NCI-H187 treated with DMSO at 0.1 percent for 48 hours (cell line): ENCODE data around the gene KLF18.
"Not testable (repeated sequence)": the region's sequence is repeated elsewhere in the genome, so short reads cannot be mapped to it uniquely, and the experiment has no call there.

Source experiments
- DNase-seq: peaks from one replicate; lab custom pipeline; 2025; lab: John Stamatoyannopoulos, UW

KLF18 gene

DNA sequence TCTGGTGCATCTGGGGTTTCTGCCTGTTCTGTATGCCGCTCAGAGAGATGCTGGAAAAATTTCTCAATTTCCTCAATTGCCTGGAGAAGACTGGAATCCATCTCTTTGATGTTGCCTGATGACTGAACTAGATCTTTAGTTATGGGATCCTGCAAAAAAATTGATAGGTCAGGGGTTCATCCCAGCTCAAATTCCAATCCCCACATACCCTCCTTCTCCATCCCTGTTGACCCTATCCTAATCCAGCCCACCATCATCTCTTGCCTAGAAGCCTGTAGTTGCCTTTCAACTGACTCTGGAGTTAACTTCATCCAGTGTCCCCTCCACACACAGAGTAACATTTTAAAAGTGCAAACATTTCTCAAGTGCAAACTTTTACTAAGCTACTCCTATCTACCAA is at the start of gene KLF18:
Gene KLF18 (minus strand): TSS at position 101 of the 400 bp plus-strand sequence. CDS start 0 bp downstream, at position 101.
- no peak for DNase-seq

DNA sequence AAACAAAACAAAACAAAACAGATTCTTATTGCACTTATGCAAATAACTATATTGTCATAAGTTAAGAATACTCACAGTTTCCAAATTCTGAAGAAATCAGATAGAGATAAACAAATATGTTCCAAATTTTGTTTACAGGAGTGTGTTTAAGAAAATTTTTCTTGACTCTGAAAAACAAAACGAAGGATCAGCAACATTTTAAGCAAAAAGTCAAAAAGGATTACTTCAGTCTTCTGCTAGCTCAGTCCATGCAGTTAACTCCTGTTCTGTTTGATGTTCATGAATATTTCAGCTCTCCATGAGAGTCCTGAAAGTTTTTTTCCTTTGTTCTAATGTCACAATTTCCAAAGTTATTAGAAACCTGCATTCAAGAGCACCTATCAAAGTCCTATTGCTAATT is 33.2 kb upstream of the KLF18 start:
- no peak for DNase-seq

DNA sequence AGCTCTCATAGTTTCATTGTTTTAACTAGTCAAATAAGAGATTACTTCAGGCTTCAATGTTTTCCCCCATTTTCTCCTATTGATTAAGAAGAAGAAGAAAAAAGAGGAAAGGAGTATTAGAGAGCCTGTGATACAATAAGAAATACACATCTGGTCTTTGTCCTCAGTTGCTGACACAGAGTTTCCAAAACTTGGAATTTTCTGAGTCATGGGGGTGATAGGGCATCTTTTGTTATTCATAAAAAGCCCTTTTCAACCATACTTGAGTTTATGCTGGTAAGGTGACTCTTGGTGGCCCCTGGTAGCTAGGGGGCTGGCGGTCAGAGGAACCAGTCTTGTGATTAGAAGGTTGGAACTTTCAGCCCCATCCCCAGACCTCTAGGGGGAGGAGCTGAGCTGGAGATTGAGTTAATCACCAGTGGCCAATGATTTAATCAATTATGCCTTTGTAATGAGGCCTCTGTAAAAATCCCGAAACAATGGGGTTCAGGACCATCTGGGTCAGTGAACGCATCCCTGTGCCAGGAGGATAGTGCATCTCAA is 28.9 kb upstream of the KLF18 start:
- no peak for DNase-seq

DNA sequence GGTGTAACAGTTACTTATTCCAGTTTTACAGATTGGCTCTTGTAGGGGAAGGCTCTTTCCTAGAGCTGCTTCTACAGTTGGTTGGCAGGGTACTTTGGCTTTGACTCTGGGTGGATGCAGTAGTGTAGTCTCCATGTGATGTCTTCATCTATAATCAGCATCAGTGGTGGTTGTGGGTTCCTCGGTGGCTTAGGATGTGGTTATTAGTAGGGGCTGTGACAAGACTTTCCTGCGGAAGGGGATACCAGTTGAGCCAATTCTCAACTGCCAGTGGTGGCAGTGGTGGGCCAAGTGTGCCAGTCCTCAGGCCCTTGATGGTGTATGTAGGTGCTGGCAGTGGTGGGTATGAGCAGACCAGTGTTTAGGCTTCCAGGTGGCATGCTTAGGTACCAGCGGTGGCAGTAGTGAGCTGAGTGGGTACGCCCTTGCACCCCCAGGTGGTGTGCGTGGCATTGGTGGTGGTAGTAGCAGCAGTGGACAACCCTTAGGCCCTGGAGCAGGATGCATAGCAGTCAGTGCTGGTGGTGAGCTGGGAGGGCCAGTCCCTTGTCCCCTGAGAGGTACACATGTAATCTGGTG is 27.2 kb upstream of the KLF18 start:
- no peak for DNase-seq

DNA sequence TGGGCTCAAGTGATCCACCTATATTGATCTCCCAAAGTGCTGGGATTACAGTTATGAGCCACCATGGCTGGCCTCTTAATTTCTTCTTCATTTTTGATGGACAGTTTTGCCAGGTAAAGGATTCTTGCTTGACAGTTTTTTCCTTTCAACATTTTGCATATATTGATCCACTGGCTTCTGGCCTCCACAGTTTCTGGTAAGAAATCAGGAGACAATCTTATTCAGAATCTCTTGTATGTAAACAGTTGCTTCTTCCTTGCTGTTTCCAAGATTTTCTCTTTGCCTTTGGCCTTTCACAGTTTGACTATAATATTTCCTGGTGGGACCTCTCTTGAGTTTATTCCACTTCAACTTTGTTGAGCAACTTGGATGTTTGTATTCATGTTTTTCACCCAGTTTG is 20.1 kb upstream of the KLF18 start:
- DNase-seq, result no peak

DNA sequence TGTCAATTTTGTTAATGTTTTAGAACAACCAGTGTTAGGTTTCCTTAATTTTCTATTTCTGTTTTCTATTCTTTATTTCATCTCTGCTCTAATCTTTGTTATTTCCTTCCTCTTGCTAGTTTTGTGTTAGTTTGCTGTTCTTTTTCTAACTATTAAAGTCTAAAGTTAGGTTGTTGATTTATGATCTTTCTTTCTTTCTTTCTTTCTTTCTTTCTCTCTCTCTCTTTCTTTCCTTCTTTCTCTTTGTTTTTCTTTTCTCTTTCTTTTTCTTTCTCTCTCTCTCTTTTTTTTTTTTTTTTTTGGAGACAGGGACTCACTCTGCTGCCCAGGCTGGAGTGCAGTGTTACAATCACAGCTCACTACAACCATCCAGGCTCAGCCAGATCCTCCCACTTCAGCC is 17.4 kb upstream of the KLF18 start:
- DNase-seq, result no peak

DNA sequence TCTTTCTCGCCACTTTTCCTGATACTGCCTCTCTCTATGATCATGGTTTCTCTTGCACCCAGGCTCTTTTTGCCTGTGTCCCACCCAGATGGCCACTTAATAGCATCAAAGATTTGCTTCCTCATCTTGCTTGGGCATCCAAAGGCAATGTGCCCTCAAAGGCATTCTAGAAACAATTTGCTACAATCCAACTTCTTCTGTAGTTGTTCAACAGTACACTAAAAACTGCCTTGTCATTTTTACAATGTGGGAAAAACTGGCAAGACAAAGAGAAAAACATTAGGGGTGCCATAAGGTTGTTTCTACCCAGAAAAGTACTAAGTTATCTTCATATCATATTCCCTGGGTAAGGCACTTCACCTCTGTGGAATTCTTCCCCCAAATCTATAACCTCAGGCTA is 16.5 kb upstream of the KLF18 start:
- DNase-seq, result no peak

DNA sequence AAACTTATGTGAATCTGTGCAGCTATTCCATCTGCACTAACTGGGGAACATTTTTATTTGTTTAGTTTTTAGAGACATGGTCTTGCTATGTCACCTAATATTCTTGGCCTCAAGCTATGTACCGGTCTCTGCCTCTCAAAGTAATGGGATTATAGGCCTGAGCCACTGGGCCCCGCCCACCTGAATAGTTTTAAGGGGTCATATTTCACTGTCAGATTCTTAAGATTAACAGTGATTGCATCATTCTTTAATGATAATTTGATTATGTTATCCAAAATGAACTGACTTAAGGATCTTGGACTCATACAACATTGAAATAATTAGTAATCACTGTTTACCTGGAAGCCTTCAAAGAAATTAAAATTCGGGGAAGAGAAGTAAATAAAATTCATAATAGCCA is 12.6 kb upstream of the KLF18 start:
- no peak for DNase-seq

DNA sequence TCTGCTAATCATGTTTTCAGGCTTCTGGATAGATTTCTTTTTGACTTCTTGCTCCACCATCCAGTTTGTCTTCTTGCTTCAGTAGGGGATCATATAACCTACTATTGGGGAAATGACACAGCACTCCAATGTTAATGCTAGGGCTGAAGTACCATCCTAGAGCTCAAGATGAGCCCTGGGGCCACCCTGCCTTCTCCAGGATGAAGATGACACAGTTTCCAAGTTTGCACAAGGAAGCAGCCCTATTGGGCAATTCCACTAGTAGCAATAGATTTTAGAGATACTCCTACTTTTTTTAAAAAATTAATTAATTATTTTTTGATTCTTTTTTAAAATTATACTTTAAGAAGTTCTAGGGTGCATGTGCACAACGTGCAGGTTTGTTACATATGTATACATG is 11.3 kb upstream of the KLF18 start:
- DNase-seq, result no peak

DNA sequence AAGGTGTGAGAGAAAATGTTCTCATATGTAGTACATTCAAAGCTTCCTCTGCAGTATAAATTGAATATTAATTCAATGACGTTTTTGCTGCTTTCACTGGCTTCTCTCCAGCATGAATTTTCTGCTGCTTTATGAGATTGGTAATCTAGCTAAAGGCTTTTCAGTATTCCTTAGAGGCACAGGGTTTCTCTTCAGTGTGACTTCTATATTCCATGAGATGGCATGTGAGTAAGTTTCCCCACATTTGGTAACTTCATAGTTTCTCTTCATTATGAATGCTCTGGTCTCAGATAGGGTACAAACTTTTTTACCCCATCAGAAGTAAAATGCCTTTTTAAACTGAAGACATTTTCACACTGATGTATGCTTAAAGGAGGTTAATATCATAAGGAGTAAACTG is 10.4 kb upstream of the KLF18 start:
- DNase-seq, result no peak

DNA sequence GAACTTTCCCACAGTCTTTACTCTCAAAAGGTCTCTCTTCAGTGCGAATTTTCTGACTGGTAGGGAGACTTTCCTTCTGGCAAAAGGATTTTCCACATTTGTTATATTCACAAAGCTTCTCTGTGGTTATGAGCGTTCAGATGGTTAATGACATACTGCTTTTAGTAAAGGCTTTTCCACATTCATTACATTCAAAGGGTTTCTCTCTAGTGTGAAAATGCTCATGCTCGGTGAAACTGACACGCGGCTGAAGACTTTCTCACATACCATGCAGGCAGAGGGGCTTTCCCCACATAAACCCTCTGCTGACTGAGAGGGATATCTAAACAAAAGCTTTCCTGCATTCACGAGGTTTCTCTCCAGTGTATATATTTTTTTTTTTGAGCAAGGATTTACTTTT is 9.9 kb upstream of the KLF18 start:
- no peak for DNase-seq

DNA sequence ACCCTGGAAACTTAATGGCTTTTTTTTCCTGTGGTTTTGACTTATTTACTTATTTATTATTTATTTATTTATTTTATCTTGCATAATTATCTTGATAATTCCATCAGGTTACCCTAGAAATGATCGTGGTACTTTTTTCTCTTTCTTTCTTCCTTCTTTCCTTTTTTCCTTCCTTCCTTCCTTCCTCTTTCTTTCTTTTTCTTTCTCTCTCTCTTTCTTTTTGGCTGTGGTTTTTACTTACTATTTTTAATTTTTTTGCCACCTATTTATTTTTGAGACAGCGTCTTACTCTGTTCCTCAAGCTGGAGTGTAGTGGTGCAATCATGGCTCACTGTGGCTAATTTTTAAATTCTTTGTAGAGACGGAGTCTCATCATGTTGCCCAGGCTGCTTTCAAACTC is 6.2 kb upstream of the KLF18 start:
- no peak for DNase-seq

DNA sequence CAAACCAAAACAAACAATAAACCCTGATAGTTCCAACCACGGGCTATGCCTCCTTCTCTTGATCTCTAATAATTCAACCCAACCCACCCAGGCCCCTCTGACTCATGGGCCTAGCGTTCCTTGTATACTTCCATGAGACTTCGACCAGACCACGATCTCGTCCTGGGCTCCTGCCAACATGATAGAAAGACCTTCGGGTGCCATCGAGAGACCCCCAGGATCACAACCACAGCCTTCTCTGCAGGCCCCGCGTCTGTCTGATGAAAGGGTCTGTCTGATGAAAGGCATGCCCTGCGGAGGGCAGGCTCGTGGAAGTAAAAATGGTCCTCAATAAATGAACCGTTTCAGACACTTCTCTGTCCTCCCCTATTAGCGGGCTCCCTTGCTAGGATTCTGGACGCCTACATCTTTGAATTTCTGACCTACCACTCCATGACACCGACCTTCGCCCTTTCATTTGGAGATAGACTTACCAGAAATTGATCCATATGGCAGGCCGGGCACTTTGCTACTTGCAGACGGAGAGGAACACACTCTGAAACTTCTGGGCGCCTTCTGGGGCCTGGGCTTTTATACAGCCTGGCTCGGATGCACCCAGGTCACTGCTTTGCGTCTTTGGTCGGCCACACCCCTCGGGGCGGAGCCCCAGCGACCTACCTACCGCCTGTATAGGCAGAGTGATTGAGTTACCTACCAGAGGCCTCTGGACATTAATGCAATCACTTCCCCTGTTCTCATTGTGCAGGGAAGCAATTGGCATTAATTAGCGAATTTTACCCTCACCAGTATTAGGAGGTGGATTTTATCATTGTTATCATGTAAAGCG is 5.3 kb upstream of the KLF18 start:
- DNase-seq, result no peak

DNA sequence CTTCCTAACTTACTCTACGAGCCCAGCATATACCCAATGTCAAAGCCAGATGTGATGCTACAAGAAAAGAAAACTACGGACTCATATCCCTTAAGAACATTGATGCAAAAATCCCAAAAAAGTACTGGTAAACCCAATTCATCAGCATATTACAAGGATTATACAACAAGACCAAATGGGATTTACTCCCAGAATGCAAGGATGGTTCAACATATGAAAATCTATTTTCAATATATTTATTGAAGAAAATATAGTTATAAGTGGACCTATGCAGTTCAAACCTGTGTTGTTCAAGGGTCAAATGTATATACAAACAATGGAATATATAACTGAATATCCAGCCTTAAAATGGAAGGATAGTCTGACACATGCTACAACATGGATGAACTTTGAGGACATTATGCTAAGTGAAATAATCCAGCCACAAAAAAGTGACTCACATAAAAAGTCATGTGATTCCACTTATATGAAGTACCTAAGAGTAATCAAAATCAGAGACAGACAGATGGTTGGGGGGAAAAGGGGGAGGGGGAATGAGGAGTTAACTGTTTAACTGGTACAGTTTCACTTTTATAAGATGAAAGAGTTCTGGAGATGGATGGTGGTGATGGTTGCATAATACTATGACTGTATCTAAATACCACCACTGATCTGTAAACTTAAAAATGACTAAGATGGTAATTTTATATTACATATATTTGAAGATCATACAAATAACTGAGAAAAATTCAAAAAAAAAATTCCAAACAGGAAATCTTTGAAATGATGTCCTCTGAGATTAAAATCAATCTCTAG is 3.7 kb upstream of the KLF18 start:
- no peak for DNase-seq

DNA sequence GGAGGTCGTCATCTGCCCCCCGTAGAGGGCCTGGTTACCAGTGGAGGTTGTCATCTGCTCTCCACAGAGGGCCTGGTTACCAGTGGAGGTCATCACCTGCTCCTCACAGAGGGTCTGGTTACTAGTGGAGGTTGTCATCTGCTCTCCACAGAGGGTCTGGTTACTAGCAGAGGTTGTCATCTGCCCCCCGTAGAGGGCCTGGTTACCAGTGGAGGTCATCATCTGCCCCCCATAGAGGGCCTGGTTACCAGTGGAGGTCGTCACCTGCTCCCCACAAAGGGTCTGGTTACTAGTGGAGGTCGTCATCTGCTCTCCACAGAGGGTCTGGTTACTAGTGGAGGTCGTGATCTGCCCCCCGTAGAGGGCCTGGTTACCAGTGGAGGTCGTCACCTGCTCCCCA is 1.9 kb downstream of the KLF18 start:
- not testable (repeated sequence) for DNase-seq

DNA sequence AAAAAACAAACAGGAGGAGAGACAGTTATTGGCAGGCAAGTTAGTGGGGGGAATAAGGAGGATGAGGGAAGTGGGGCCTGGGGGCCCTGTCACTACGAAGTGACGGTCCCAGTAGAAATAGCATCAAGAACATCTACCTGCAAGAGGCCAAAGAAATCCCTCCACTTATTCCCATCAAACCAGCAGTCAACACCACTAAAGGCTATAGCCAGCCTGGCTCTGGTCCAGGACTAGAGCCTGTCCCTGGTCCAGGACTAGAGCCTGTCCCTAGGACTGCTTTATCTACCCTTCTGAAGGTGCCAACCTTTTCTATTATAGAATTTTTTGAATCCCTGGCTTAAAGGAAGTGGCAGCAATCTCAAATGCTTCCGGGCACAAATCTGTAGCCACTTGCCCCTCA is 3.2 kb downstream of the KLF18 start:
- DNase-seq, result no peak

DNA sequence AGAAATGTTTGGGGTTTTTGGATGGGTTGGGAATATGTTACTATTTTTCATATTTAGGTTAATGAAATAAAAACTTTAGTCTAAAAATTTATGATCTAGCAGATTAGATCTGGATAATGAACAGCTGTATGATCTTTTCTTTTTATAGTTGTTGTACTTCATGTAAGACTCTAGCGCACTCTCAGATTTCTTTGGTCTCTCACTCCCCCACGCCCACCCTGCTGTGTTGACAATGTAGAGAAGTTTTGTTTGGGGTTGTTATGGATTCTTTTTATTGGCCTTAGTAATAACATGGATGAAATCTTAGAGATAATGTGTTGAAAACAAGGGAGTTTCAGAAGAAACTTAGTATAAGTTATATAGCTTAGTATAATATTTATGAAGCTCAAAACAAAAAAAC is 5.5 kb downstream of the KLF18 start:
- no peak for DNase-seq

DNA sequence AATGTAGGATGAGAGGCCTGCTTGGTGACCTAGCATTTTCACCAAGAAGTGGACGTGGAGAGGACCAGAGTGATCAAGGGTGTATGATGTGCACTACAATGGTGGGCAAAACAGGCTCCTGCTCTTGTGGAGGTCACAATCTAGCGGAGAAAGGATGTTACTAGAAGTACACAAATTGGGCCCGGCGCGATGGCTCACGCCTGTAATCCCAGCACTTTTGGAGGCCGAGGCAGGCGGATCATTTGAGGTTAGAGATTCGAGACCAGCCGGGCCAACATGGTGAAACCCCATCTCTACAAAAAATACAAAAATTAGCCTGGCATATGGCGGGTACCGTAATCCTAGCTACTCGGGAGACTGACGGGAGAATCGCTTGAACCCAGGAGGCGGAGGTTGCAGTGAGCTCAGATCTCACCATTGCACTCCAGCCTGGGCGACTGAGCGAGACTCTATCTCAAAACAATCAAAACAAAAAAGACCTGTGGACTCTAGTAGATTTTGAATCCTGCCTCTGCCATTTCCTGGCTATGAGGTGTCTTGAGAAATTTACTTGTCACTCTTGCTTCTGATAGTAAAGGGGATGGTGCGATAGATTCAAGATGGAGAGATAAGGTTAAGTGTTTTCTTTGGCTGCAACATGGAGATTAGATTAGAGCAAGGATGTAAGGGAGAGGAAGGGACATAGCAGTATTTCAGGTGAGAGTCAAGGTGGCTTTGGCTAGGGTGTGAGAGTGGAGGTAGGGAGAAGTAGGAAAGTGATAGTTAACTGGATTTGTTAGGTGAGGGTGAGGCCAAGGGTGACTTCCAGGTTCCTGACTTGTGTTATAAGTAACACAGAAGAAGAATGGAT is 7.1 kb downstream of the KLF18 start:
- no peak for DNase-seq

DNA sequence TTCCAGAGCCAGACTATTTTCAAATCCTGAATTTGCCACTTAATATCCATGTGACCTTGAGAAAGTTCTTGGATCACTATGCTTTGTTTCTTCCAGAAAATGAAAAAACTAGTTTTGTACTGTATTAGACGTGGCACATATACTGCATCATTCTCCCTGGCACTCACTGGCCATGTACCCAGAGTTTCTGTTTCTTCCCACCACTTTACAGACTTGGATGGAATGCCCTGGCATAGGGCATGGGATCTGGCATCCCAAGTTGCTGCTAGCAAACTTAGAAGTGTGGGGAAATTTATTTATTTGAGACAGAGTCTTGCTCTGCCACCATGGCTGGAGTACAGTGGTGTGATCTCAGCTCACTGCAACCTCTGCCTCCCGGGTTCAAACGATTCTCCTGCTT is 10.0 kb downstream of the KLF18 start:
- no peak for DNase-seq

DNA sequence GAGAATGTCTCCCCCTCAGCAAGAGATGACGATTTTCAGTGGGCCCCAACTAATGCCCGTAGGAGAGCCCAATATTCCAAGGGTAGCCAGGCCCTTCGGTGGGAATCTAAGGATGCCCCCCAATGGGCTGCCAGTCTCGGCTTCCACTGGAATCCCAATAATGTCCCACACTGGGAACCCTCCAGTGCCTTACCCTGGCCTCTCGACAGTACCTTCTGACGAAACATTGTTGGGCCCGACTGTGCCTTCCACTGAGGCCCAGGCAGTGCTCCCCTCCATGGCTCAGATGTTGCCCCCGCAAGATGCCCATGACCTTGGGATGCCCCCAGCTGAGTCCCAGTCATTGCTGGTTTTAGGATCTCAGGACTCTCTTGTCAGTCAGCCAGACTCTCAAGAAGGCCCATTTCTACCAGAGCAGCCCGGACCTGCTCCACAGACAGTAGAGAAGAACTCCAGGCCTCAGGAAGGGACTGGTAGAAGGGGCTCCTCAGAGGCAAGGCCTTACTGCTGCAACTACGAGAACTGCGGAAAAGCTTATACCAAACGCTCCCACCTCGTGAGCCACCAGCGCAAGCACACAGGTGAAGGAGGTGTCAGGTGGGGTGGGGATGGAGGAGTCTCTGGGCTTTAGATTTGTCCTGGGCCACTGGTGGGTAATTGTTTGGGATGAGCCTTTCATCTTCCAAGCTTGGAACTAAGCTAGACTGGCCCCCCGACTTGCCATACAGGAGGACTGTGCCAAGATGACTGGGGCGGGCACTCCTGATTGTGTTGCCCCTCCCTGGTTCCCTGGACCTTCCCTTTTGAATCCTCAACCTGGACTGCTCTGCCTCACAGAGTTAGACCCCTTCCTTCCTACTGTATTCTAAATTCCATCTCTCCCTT is 11.6 kb downstream of the KLF18 start:
- DNase-seq, result no peak

DNA sequence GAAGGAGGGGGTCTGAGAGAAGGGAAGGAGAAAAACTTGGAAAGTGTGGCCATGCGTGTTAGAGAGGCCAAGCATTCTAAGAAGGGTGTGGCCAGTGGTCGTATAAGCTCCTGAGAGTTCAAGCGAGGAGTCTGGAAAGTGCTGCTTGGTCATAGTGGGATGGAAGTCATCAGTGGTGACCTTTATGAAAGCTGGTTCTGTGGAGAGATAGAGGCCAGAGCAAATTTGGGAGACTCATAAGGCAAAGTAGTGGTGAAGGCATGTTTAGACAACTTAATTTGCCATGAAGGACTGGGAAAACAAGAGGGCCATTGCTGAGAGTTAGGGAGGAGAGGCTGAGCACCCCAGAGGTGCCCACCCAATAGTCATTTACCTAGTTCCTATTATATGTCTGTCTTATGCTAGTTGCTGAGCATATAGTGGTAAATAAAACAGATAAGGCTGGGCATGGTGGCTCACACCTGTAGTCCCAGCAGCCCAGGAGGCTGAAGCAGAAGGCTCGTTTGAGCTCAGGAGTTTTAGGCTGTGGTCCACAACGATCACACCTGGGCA is 21.0 kb downstream of the KLF18 start:
- no peak for DNase-seq
